Measurements from ENCODE around the gene AMFR. TPM values are rescaled to one million over a fixed set of nuclear protein-coding genes. Genes with fewer than 3 reads are reported as not detected.

Gene AMFR
- total and polyA plus RNA-seq, 3 experiments from 2014 or later, result 39.8 to 70.1 (median 64.3) TPM

DNA sequence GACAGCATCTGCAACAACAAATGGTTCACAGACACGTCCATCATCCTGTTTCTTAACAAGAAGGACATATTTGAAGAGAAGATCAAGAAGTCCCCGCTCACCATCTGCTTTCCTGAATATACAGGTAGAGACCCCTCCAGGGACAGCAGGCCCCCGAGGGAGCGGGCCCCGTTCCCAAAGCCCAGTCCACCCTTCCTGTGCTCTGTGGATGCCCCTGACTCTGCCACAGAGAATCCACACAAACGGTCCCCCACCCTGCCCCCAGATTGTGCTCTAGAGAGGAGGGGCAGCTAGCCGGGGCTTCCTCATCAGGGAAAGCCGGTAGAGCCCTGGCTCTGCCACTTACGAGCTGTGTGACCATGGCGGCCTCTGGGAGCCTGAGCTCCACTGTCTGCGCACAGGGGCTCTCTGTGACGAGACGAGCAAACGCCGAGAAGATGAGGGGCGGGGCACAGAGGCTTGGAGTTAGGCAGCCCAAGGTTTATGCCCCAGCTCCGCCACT, 84.4 kb downstream of the AMFR start:
- Mint-ChIP-seq H3K27ac (peak overlapping the region in 1 of 8 donors; percentile 89), H3K27me3 (peaks cover 0 to under 1% of the 10 kb centered on the region in 2 donors), H3K4me3 (no peak overlapping the region), H3K36me3 (peaks cover 0 to 8% (median 7%) of the 10 kb centered on the region in 3 donors), H3K9me3 (no peaks in the 10 kb centered on the region), H3K4me1 (no peaks in the 10 kb centered on the region)
- ChIA-PET CTCF (interaction anchor here (1.1 to 2.7 kb wide), 2 partner anchors 15 to 396 kb away, joined by 3 to 11 read pairs; no protein-coding TSS in a partner anchor), POLR2A (no interaction called here)
- H3K9me3 ChIP-seq (ENCODE audit: low read length), result no peaks in the 10 kb centered on the region
- no peak overlapping the region for H3K4me3 ChIP-seq (ENCODE audit: low read length)
- no peaks in the 10 kb centered on the region for H3K36me3 ChIP-seq (ENCODE audit: insufficient read depth, low read length)
- H3K27ac ChIP-seq (ENCODE audit: low read depth, low read length), result no peak overlapping the region
- no peaks in the 10 kb centered on the region for H3K27me3 ChIP-seq (ENCODE audit: insufficient read depth, low read length, poor library complexity, severe bottlenecking)
- no peaks in the 10 kb centered on the region for H3K4me1 ChIP-seq (ENCODE audit: insufficient read depth, low read length)
- no peak for DNase-seq

DNA sequence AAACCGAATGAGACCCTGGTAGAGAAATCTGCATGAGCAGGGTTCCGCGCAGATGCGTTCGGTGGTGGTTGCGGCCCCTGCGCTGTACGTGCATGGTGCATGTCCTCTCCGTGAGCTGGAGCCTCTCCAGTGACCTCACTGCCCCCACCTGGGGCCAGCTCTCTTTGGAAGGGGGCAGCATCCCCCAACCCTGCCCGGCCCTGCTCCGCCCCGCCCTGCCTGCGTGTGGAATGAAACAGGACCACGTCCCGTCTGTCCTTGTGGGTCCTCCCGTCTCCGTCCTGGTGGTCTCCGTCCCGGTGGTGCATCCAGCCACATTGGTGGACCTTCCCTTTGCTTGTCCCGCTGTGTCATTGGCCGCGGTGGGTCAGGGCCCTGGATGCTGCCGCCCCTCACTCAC, 84.9 kb downstream of the AMFR start:
- no peak overlapping the region for H3K4me3 Mint-ChIP-seq
- no peaks in the 10 kb centered on the region for H3K9me3 Mint-ChIP-seq
- no peak overlapping the region for H3K27ac ChIP-seq (ENCODE audit: low read depth, low read length)
- H3K27ac Mint-ChIP-seq, result peak overlapping the region in 1 of 8 donors; percentile 89
- no peak overlapping the region for H3K4me3 ChIP-seq (ENCODE audit: low read length)
- H3K36me3 Mint-ChIP-seq, result peaks cover 0 to 8% (median 7%) of the 10 kb centered on the region in 3 donors
- no peaks in the 10 kb centered on the region for H3K27me3 Mint-ChIP-seq
- no peaks in the 10 kb centered on the region for H3K4me1 Mint-ChIP-seq
- ChIA-PET CTCF (no interaction called here), POLR2A (no interaction called here)
- H3K9me3 ChIP-seq (ENCODE audit: low read length), result no peaks in the 10 kb centered on the region
- H3K36me3 ChIP-seq (ENCODE audit: insufficient read depth, low read length), result no peaks in the 10 kb centered on the region
- H3K27me3 ChIP-seq (ENCODE audit: insufficient read depth, low read length, poor library complexity, severe bottlenecking), result no peaks in the 10 kb centered on the region
- H3K4me1 ChIP-seq (ENCODE audit: insufficient read depth, low read length), result no peaks in the 10 kb centered on the region
- no peak for DNase-seq

DNA sequence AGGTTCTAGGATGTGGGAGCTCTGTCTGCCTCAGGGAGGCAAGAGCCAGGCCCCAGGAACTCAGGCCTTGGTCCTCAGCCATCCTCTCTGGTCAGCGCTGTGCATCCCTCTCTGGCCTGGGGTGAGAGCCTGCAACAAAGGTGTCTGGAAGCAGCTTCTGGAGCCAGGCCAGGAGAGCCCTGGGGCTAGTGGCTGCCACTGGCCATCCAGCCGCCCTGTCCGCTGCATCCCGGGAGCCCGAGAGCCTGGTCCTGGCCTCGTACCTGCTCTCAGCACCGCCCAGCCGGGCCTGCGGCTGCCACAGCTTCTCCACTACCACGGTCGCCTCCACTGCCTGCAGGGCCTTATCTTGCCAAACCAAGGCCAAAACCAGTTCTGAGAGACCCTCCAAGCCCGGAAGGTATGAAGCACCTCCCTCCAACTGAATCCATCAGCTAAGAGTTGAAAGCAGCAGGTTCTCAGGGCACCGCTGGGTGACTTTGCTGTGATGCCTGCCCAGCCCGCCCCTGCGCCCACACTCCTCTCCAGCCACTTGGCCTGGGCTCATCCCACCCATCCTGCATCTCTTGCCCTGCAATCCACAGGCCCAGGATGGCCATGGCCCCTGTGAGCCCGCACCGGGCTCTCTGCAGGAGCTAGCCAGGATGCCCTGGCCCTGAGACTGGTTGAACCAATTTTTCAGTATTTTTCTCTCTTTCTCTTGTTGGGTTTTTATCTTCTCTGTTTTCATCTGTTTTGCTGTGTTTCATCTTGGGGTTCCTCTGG, 85.7 kb downstream of the AMFR start:
- ChIA-PET POLR2A (no interaction called here), CTCF (no interaction called here)
- no peak overlapping the region for H3K27ac ChIP-seq (ENCODE audit: low read depth, low read length)
- Mint-ChIP-seq H3K27me3 (no peaks in the 10 kb centered on the region), H3K36me3 (peaks cover 0 to 8% (median 7%) of the 10 kb centered on the region in 3 donors), H3K4me1 (no peaks in the 10 kb centered on the region), H3K4me3 (no peak overlapping the region), H3K9me3 (no peaks in the 10 kb centered on the region), H3K27ac (no peak overlapping the region)
- H3K27me3 ChIP-seq (ENCODE audit: insufficient read depth, low read length, poor library complexity, severe bottlenecking), result no peaks in the 10 kb centered on the region
- H3K9me3 ChIP-seq (ENCODE audit: low read length), result no peaks in the 10 kb centered on the region
- DNase-seq, result no peak
- H3K4me3 ChIP-seq (ENCODE audit: low read length), result no peak overlapping the region
- no peaks in the 10 kb centered on the region for H3K4me1 ChIP-seq (ENCODE audit: insufficient read depth, low read length)
- H3K36me3 ChIP-seq (ENCODE audit: insufficient read depth, low read length), result no peaks in the 10 kb centered on the region

DNA sequence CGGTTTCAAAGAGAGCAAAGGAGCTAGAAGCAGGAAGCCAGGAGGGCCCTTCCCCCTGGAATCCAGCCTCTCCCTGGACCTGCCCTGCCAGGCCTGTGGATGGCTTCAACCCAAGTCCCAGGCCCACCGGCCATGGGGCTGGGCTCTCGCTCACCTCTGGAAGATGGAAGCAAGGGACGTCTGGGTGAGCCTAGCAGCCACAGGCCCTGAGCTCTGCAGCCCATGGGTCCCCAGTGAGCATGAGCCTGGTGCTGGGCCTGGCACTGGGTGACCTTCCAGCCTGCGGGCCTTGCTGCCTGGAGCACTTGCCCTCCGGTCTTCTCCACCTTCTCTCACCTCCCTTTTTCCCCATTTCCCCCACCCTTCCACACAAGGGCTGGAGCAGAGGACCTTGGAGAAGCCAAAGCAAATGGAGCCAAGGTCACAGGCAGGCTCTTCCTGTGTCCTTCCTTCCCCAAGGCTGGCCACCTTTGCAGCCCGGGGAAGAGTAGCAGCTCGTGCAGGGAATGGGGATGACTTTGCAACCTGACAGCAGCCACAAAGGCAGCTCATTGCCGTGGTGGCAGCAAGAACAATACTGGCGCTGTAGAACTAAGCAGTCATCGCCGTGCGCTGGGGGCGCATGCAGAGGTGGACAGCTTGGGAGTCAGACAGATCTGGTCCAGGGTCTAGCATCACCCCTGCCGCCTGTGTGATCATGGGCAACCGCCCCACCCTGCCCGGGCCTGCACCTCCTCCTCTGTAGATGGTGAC, 86.6 kb downstream of the AMFR start:
- ChIA-PET CTCF (no interaction called here), POLR2A (no interaction called here)
- no peaks in the 10 kb centered on the region for H3K27me3 ChIP-seq (ENCODE audit: insufficient read depth, low read length, poor library complexity, severe bottlenecking)
- no peaks in the 10 kb centered on the region for H3K9me3 ChIP-seq (ENCODE audit: low read length)
- Mint-ChIP-seq H3K27ac (no peak overlapping the region), H3K27me3 (no peaks in the 10 kb centered on the region), H3K9me3 (no peaks in the 10 kb centered on the region), H3K36me3 (peaks cover 0 to 8% (median 7%) of the 10 kb centered on the region in 3 donors), H3K4me3 (no peak overlapping the region), H3K4me1 (no peaks in the 10 kb centered on the region)
- no peaks in the 10 kb centered on the region for H3K4me1 ChIP-seq (ENCODE audit: insufficient read depth, low read length)
- H3K4me3 ChIP-seq (ENCODE audit: low read length), result no peak overlapping the region
- no peak overlapping the region for H3K27ac ChIP-seq (ENCODE audit: low read depth, low read length)
- no peaks in the 10 kb centered on the region for H3K36me3 ChIP-seq (ENCODE audit: insufficient read depth, low read length)
- DNase-seq, result no peak

DNA sequence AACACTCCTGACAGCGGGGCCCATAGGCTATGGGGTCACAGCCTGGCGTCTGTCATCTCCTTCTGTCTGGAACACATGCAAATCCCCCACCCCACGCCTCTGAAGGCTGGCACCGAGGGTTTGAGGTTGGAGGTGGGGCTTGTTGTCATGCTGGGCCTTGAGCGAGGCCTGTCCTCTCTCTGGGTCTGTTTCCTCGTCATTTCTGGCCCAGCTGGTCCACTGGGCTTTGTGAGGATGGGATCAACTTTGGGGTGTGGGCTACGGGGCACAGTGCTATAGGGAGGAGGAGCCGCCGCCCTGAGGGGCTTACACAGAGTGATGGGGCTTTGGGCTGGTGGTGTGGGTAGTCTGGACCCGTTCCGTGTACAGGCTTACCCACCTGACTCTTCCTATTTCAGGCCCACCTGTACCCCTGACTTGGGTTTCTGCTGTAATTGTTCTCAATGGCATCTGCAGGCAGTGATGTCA, 87.5 kb downstream of the AMFR start:
- Histone ChIP-seq H3K4me1 (ENCODE audit: insufficient read depth, low read length) (no peaks in the 10 kb centered on the region), H3K27ac (ENCODE audit: low read depth, low read length) (no peak overlapping the region), H3K9me3 (ENCODE audit: low read length) (no peaks in the 10 kb centered on the region), H3K36me3 (ENCODE audit: insufficient read depth, low read length) (no peaks in the 10 kb centered on the region), H3K4me3 (ENCODE audit: low read length) (no peak overlapping the region), H3K27me3 (ENCODE audit: insufficient read depth, low read length, poor library complexity, severe bottlenecking) (no peaks in the 10 kb centered on the region)
- Mint-ChIP-seq H3K9me3 (no peaks in the 10 kb centered on the region), H3K4me3 (no peak overlapping the region), H3K36me3 (peaks cover 0 to 8% (median 4%) of the 10 kb centered on the region in 3 donors), H3K27ac (no peak overlapping the region), H3K4me1 (no peaks in the 10 kb centered on the region), H3K27me3 (no peaks in the 10 kb centered on the region)
- no peak for DNase-seq
- ChIA-PET CTCF (no interaction called here), POLR2A (no interaction called here)

DNA sequence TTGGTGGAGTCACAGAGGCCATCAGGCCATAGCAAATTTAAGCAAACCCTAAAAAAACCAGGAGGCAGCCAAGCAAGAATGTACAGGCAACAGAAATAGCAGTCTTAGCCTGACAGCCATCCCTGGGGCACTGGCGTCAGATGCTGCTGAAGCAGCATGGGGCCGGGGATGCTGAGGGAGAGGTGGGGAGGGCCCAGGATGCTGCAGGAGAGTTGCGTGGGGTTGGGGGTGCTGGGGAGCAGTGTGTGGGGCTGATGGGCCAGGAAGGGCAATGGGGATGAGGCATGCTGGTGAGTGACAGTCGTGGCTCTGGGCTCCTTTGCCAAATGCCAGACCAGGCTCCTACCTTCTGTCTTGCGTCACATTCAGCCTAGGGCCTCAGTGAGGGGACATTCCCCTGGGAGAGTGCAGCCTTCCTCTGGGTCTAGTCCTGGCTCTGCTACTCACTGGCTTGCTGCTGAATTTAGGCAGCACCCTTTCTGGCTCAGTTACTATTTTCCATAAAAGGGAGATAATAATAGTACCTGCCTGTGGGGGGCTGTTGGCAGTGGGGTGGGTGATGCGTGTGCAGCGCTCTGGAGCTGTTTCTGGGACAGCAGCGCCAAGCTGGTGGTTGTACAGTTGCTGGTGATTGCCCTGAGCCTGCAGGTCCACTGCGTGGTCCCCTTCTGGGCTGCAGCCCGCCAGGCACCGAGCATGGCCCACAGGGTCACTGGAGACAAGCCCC, 88.1 kb downstream of the AMFR start:
- no peaks in the 10 kb centered on the region for H3K27me3 ChIP-seq (ENCODE audit: insufficient read depth, low read length, poor library complexity, severe bottlenecking)
- no peaks in the 10 kb centered on the region for H3K9me3 ChIP-seq (ENCODE audit: low read length)
- DNase-seq, result no peak
- Mint-ChIP-seq H3K4me1 (no peaks in the 10 kb centered on the region), H3K27ac (no peak overlapping the region), H3K9me3 (no peaks in the 10 kb centered on the region), H3K27me3 (no peaks in the 10 kb centered on the region), H3K36me3 (peaks cover 0 to 7% (median 4%) of the 10 kb centered on the region in 3 donors), H3K4me3 (peak overlapping the region in 1 of 7 donors; percentile 48)
- no peaks in the 10 kb centered on the region for H3K4me1 ChIP-seq (ENCODE audit: insufficient read depth, low read length)
- H3K4me3 ChIP-seq (ENCODE audit: low read length), result no peak overlapping the region
- H3K36me3 ChIP-seq (ENCODE audit: insufficient read depth, low read length), result no peaks in the 10 kb centered on the region
- ChIA-PET POLR2A (no interaction called here), CTCF (no interaction called here)
- H3K27ac ChIP-seq (ENCODE audit: low read depth, low read length), result no peak overlapping the region

DNA sequence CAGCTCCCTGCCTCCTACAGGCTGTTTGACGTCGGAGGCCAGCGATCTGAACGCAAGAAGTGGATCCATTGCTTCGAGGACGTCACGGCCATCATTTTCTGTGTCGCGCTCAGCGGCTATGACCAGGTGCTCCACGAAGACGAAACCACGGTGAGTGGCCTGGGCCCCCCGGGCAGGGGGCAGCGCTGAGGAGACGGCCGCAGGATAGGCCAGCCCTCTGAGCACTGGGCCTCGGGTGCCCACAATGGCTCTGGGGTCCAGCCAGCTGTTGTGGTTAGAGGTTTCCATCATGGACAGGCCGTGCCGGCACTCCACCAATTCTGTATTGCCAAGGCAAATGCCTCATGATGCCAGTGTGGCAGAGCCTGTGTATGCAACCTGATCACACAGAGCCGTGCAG, 88.6 kb downstream of the AMFR start:
- no peak overlapping the region for H3K27ac Mint-ChIP-seq
- H3K27me3 Mint-ChIP-seq, result no peaks in the 10 kb centered on the region
- Histone ChIP-seq H3K36me3 (ENCODE audit: insufficient read depth, low read length) (no peaks in the 10 kb centered on the region), H3K4me1 (ENCODE audit: insufficient read depth, low read length) (no peaks in the 10 kb centered on the region), H3K9me3 (ENCODE audit: low read length) (no peaks in the 10 kb centered on the region), H3K27me3 (ENCODE audit: insufficient read depth, low read length, poor library complexity, severe bottlenecking) (no peaks in the 10 kb centered on the region), H3K27ac (ENCODE audit: low read depth, low read length) (no peak overlapping the region), H3K4me3 (ENCODE audit: low read length) (no peak overlapping the region)
- ChIA-PET CTCF (no interaction called here), POLR2A (no interaction called here)
- no peaks in the 10 kb centered on the region for H3K9me3 Mint-ChIP-seq
- no peak for DNase-seq
- H3K36me3 Mint-ChIP-seq, result peaks cover 0 to 7% (median 4%) of the 10 kb centered on the region in 3 donors
- no peaks in the 10 kb centered on the region for H3K4me1 Mint-ChIP-seq
- no peak overlapping the region for H3K4me3 Mint-ChIP-seq
